Mesenchymal stem cell (in vitro differentiated cells and primary cell): Measurements from ENCODE around the gene SRCAP.

ENCODE experiments used
- DNase-seq: peaks from one replicate; pipeline ENCODE4 v3.0.0-alpha.2; 2013
- H2AFZ ChIP-seq: one replicate; pipeline ENCODE4 v1.6.1; 2013; ENCODE audit warnings: low read depth, mild to moderate bottlenecking, control low read depth, inconsistent platforms, low read length, moderate library complexity
- H2AK5ac ChIP-seq: 2 replicates; pipeline ENCODE4 v1.6.1; 2013; ENCODE audit warnings: low read length, moderate library complexity, mild to moderate bottlenecking, inconsistent platforms; ENCODE audit not compliant: severe bottlenecking
- H2BK120ac ChIP-seq: one replicate; pipeline ENCODE4 v1.6.1; 2013; ENCODE audit warnings: low read depth, mild to moderate bottlenecking, inconsistent platforms, low read length, moderate library complexity
- H2BK12ac ChIP-seq, 2 experiments: one replicate each; pipeline ENCODE4 v1.6.1; 2013; ENCODE audit warnings: inconsistent platforms in 2 of 2, low read length in 2 of 2, mild to moderate bottlenecking in 2 of 2, moderate library complexity in 2 of 2, control low read depth in 1 of 2
- H2BK15ac ChIP-seq: one replicate; pipeline ENCODE4 v1.6.1; 2013; ENCODE audit warnings: mild to moderate bottlenecking, low read depth, inconsistent platforms; ENCODE audit not compliant: poor library complexity, severe bottlenecking
- H2BK5ac ChIP-seq: 2 replicates; pipeline ENCODE4 v1.6.1; 2013; ENCODE audit warnings: low read depth, mild to moderate bottlenecking, low read length, control low read depth, inconsistent platforms; ENCODE audit not compliant: poor library complexity, severe bottlenecking
- H3K14ac ChIP-seq, 2 experiments: one replicate each; pipeline ENCODE4 v1.6.1; 2013; ENCODE audit warnings: inconsistent platforms in 2 of 2, low read length in 2 of 2, control low read depth in 1 of 2, mild to moderate bottlenecking in 1 of 2, moderate library complexity in 1 of 2
- H3K18ac ChIP-seq, 2 experiments: one replicate each; pipeline ENCODE4 v1.6.1; 2013; ENCODE audit warnings: inconsistent platforms in 2 of 2, low read length in 2 of 2, control low read depth in 1 of 2, low read depth in 1 of 2, mild to moderate bottlenecking in 1 of 2
- H3K23ac ChIP-seq, 2 experiments: one replicate each; pipeline ENCODE4 v1.6.1; 2013; ENCODE audit warnings: inconsistent platforms in 2 of 2, low read length in 2 of 2, mild to moderate bottlenecking in 2 of 2, moderate library complexity in 2 of 2, control low read depth in 1 of 2
- H3K27ac ChIP-seq: 2 replicates; pipeline ENCODE4 v1.5.1; 2013; ENCODE audit warnings: mild to moderate bottlenecking, moderate library complexity, low read length, control low read depth, inconsistent platforms; ENCODE audit not compliant: poor library complexity, severe bottlenecking
- H3K27me3 ChIP-seq, 2 experiments: 2 replicates each; pipeline versions ENCODE4 v1.6.1 to v1.7.0; 2013; ENCODE audit warnings: low read length in 2 of 2, mild to moderate bottlenecking in 2 of 2, moderate library complexity in 2 of 2, control low read depth in 1 of 2, inconsistent platforms in 1 of 2; ENCODE audit not compliant: control insufficient read depth in 1 of 2, insufficient read depth in 1 of 2
- H3K36me3 ChIP-seq, 2 experiments: 2 replicates each; pipeline versions ENCODE4 v1.6.1 to v1.7.0; 2013; ENCODE audit warnings: low read length in 2 of 2, control low read depth in 1 of 2, inconsistent platforms in 1 of 2, low read depth in 1 of 2, mild to moderate bottlenecking in 1 of 2; ENCODE audit not compliant: insufficient read depth in 2 of 2, control insufficient read depth in 1 of 2
- H3K4ac ChIP-seq, 2 experiments: one replicate each; pipeline ENCODE4 v1.6.1; 2013; ENCODE audit warnings: inconsistent platforms in 2 of 2, low read length in 2 of 2, mild to moderate bottlenecking in 2 of 2, moderate library complexity in 2 of 2, control low read depth in 1 of 2, low read depth in 1 of 2
- H3K4me1 ChIP-seq: 2 replicates; pipeline ENCODE4 v1.6.1; 2013; ENCODE audit warnings: low read depth, low read length, control low read depth; ENCODE audit not compliant: control insufficient read depth, insufficient read depth
- H3K4me2 ChIP-seq: 2 replicates; pipeline ENCODE4 v1.6.1; 2013; ENCODE audit warnings: low read length, mild to moderate bottlenecking, inconsistent platforms; ENCODE audit not compliant: poor library complexity, severe bottlenecking
- H3K4me3 ChIP-seq, 2 experiments: 2 replicates each; pipeline versions ENCODE4 v1.5.1 to v1.7.0; 2013; ENCODE audit warnings: low read length in 2 of 2, mild to moderate bottlenecking in 2 of 2, control low read depth in 1 of 2, low read depth in 1 of 2; ENCODE audit not compliant: insufficient read depth in 1 of 2
- H3K79me1 ChIP-seq: replicated peaks from 2 replicates; pipeline ENCODE4 v1.6.1; 2013; ENCODE audit warnings: mild to moderate bottlenecking, control low read depth, low read length, inconsistent platforms; ENCODE audit not compliant: poor library complexity, severe bottlenecking
- H3K9ac ChIP-seq: 2 replicates; pipeline ENCODE4 v1.7.0; 2013; ENCODE audit warnings: mild to moderate bottlenecking, low read length, moderate library complexity
- H3K9me3 ChIP-seq: 2 replicates; pipeline ENCODE4 v1.7.0; 2013; ENCODE audit warnings: mild to moderate bottlenecking, low read length; ENCODE audit not compliant: control insufficient read depth
- H4K8ac ChIP-seq: one replicate; pipeline ENCODE4 v1.6.1; 2013; ENCODE audit warnings: inconsistent platforms, mild to moderate bottlenecking, low read length, moderate library complexity
- H4K91ac ChIP-seq: one replicate; pipeline ENCODE4 v1.6.1; 2013; ENCODE audit warnings: mild to moderate bottlenecking, low read length, inconsistent platforms
- WGBS: methylation state at CpG from one replicate; pipeline ENCODE4 v1.1.7; 2013; ENCODE audit warnings: mixed read lengths; 5-methylcytosine and 5-hydroxymethylcytosine counted together

The SRCAP gene

GRCh38 chr16:30657866-30658730, 40.9 kb upstream of the SRCAP start, which contains the start of gene FBRS:
FBRS (plus strand) TSS chr16:30658431; CDS start chr16:30659519, 1,088 bp downstream.
- Histone ChIP-seq H2BK15ac (peak within 1 kb of the TSS; percentile 87), H3K27me3 (no peaks in the 10 kb centered on the region), H3K36me3 (peaks cover 52 to 61% of the 10 kb centered on the region in 2 experiments), H3K4ac (peak within 1 kb of the TSS; percentile 81 to 85), H4K91ac (peak within 1 kb of the TSS; percentile 88), H2AK5ac (no peak within 1 kb of the TSS), H3K18ac (peak within 1 kb of the TSS; percentile 95 to 99), H3K4me2 (peak within 1 kb of the TSS; percentile 88), H2BK120ac (peak within 1 kb of the TSS; percentile 87), H3K79me1 (peaks cover 22% of the 10 kb centered on the region), H3K27ac (peak within 1 kb of the TSS; percentile 99), H3K23ac (peak within 1 kb of the TSS in 1 of 2 experiments; percentile 87), H3K9ac (peak within 1 kb of the TSS; percentile 100), H4K8ac (peak within 1 kb of the TSS; percentile 90), H2BK5ac (peak within 1 kb of the TSS; percentile 97), H3K14ac (peak within 1 kb of the TSS in 1 of 2 experiments; percentile 91), H3K4me3 (peak within 1 kb of the TSS; percentile 87 to 93), H3K9me3 (no peaks in the 10 kb centered on the region), H3K4me1 (peaks cover 22% of the 10 kb centered on the region), H2BK12ac (peak within 1 kb of the TSS in 1 of 2 experiments; percentile 48), H2AFZ (peak within 1 kb of the TSS; percentile 73)
- peak; percentile 100 for DNase-seq
- under 1% methylated on average over 84 of the region's 86 CpGs for WGBS

GRCh38 chr16:30658731-30659506, 40.1 kb upstream of the SRCAP start:
- Histone ChIP-seq H3K14ac (no peak overlapping the region), H3K36me3 (peaks cover 51 to 62% of the 10 kb centered on the region in 2 experiments), H3K9ac (peak overlapping the region; percentile 100), H3K4me3 (peak overlapping the region; percentile 87 to 93), H2AK5ac (no peak overlapping the region), H2AFZ (no peak overlapping the region), H2BK5ac (peak overlapping the region; percentile 91), H4K8ac (peak overlapping the region; percentile 61), H3K4me1 (peaks cover 25% of the 10 kb centered on the region), H2BK120ac (peak overlapping the region; percentile 87), H3K27me3 (no peaks in the 10 kb centered on the region), H3K23ac (peak overlapping the region in 1 of 2 experiments; percentile 34), H3K4ac (peak overlapping the region; percentile 75 to 85), H4K91ac (peak overlapping the region; percentile 73), H3K79me1 (peaks cover 19% of the 10 kb centered on the region), H3K27ac (peak overlapping the region; percentile 99), H3K9me3 (no peaks in the 10 kb centered on the region), H2BK12ac (no peak overlapping the region), H2BK15ac (no peak overlapping the region), H3K18ac (peak overlapping the region; percentile 86 to 94), H3K4me2 (peak overlapping the region; percentile 32)
- peak; percentile 98 for DNase-seq
- under 1% methylated on average over 47 of the region's 64 CpGs for WGBS

DNA sequence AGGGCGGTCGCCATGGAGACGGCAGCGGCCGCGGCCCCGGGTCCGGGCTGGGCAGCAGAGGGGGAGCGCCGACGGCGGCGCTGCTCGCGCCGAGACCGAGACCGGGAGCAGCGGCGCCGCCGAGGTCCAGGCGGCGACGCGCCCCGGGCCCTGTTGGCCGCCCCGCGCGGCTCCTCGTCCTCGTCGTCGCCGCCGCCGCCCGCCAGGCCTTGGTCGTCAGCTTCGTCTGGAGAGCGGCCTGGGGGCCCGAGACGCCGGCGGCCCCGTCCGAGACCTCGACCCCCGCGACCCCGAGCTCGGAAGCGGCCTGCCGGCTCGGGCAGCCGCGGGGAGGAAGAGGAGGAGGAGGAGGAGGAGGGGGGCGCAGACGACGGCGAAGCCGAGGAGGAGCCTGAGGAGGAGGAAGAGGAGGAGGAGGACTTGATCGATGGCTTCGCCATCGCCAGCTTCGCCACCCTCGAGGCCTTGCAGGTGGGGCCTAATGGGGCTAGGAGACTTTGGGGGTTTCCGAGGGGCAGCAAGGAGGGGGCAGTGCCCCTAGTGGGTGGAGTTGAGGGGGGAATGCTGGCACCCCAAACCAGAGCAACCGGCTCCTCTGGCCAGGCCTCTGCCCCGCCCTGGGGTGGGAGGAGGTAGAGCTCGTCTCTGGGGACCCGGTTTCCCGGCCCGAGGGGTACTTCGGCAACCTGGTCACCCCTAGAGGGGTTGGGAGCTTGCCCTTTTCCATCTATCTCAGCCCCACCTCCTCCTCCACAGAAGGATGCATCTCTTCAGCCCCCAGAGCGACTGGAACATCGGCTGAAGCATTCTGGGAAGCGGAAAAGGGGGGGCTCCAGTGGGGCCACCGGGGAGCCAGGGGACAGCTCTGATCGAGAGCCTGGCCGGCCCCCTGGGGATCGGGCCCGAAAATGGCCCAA, 39.2 kb upstream of the SRCAP start:
- Histone ChIP-seq H3K36me3 (peaks cover 51 to 60% of the 10 kb centered on the region in 2 experiments), H2BK120ac (peak overlapping the region; percentile 87), H2BK15ac (peak overlapping the region; percentile 65), H2AFZ (no peak overlapping the region), H3K23ac (peak overlapping the region in 1 of 2 experiments; percentile 34), H4K8ac (peak overlapping the region; percentile 69), H4K91ac (peak overlapping the region; percentile 81), H3K4ac (peak overlapping the region; percentile 75 to 85), H3K4me2 (peak overlapping the region; percentile 78), H2BK12ac (peak overlapping the region in 1 of 2 experiments; percentile 70), H3K14ac (peak overlapping the region in 1 of 2 experiments; percentile 42), H3K4me3 (peak overlapping the region; percentile 87 to 93), H3K27me3 (no peaks in the 10 kb centered on the region), H3K9me3 (no peaks in the 10 kb centered on the region), H2BK5ac (peak overlapping the region; percentile 91), H3K9ac (peak overlapping the region; percentile 100), H3K27ac (peak overlapping the region; percentile 83), H3K79me1 (peaks cover 13% of the 10 kb centered on the region), H3K18ac (peak overlapping the region; percentile 86 to 94), H3K4me1 (peaks cover 27% of the 10 kb centered on the region), H2AK5ac (peak overlapping the region; percentile 50)
- WGBS = 8% methylated on average over 57 of the region's 84 CpGs
- DNase-seq = peak; percentile 16
